Lung (tissue), 12 donors: ENCODE data around the gene ARL5A. TPM values are rescaled to one million over a fixed set of nuclear protein-coding genes. Genes with fewer than 3 reads are reported as not detected.

Experiments
- ATAC-seq: fragments of 200-7000 bp; cut with Tn5 transposase; one replicate; pipeline ENCODE4 v1.9.1; 2020; ENCODE audit warnings: moderate number of reproducible peaks; ENCODE audit not compliant: insufficient read depth, low FRiP score
- DNase-seq, 3 donors: peaks; one replicate each; pipeline ENCODE4 v3.0.0-alpha.2; 2013 to 2017
- H3K27ac ChIP-seq, 2 donors: one replicate each; pipeline ENCODE4 v1.5.1; 2013; ENCODE audit warnings: mild to moderate bottlenecking in 2 of 2, moderate library complexity in 2 of 2, control low read depth in 1 of 2, inconsistent platforms in 1 of 2, low read depth in 1 of 2, low read length in 1 of 2
- H3K27me3 ChIP-seq, 3 donors: one replicate each; pipeline ENCODE4 v1.5.1; 2013; ENCODE audit warnings: low read length in 2 of 3; ENCODE audit not compliant: control insufficient read depth in 3 of 3, insufficient read depth in 3 of 3
- H3K36me3 ChIP-seq, 4 donors: one replicate each; pipeline ENCODE4 v1.5.1; 2013; ENCODE audit warnings: low read length in 4 of 4, mild to moderate bottlenecking in 1 of 4, moderate library complexity in 1 of 4; ENCODE audit not compliant: control insufficient read depth in 4 of 4, insufficient read depth in 4 of 4
- H3K4me1 ChIP-seq, 5 donors: one replicate each; pipeline ENCODE4 v1.5.1; 2013; ENCODE audit warnings: low read length in 5 of 5, mild to moderate bottlenecking in 2 of 5, moderate library complexity in 1 of 5; ENCODE audit not compliant: control insufficient read depth in 5 of 5, insufficient read depth in 5 of 5
- H3K4me3 ChIP-seq: one replicate; pipeline ENCODE4 v1.5.1; 2013; ENCODE audit warnings: mild to moderate bottlenecking, control low read depth, moderate library complexity
- H3K9ac ChIP-seq, 2 donors: one replicate each; pipeline ENCODE4 v1.5.1; 2013; ENCODE audit warnings: low read length in 2 of 2, control low read depth in 1 of 2; ENCODE audit not compliant: insufficient read depth in 1 of 2
- H3K9me3 ChIP-seq, 4 donors: one replicate each; pipeline ENCODE4 v1.5.1; 2013; ENCODE audit warnings: low read length in 3 of 4, mild to moderate bottlenecking in 1 of 4, moderate library complexity in 1 of 4; ENCODE audit not compliant: control insufficient read depth in 4 of 4, insufficient read depth in 3 of 4
- WGBS, 2 donors: extraction: QIAGEN DNeasy Blood & Tissue Kit; methylation state at CpG; one replicate each; pipeline ENCODE4 v1.1.7; 2013; 5-methylcytosine and 5-hydroxymethylcytosine counted together
- polyA plus RNA-seq, 2 donors: library from polyadenylated mRNA; stranded (reverse); fragments of 200-250 nt; gene quantifications; one replicate each; pipeline ENCODE4 v1.2.1, GENCODE V29; 2013
- total RNA-seq, 2 donors: library from RNA; depleted of rRNA in 1 of 2; stranded (reverse); fragments of >200 nt in 1 of 2; gene quantifications; one replicate each; pipeline ENCODE4 v1.2.1, GENCODE V29; 2014 to 2021
- TF ChIP-seq, protein P1 (sequence below): IDR thresholded peaks from 2 replicates; pipeline ENCODE4 v1.5.1; 2012; ENCODE audit warnings: mild to moderate bottlenecking; ENCODE audit errors: control extremely low read depth, extremely low read depth
- donor health status: control.
- donor health status: control.
- donor health status: Bipolar disorder and iron deficiency.
- donor health status: healthy.
- donor health status: DM: yes; HTN: yes; CAD: no.

ARL5A gene
- total and polyA plus RNA-seq, 4 donors, result 11.3 to 107 (median 34.0) TPM

DNA sequence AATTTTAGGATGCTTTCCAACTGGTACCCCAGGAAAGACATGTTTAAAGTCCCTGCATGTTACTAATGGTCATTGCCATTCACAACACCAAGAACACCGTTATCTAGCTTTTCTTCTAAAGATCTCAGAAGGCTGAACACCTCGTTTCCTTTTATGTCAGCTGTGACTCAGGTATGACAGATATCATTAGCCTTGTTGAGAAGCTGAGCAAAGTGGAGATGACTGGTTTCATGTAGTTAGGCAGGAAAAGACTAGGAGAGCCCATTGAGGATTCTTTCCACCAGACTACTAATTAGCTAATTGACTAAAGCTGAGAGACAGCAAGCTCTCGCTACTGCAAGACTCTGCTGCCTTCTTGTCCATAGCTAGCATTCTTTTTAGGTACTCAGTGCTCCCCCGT, 32.0 kb upstream of the ARL5A start:
- WGBS, 2 donors, result 91 to 95% methylated on average over 4 of the region's 4 CpGs
- TF ChIP-seq, protein P1, sequence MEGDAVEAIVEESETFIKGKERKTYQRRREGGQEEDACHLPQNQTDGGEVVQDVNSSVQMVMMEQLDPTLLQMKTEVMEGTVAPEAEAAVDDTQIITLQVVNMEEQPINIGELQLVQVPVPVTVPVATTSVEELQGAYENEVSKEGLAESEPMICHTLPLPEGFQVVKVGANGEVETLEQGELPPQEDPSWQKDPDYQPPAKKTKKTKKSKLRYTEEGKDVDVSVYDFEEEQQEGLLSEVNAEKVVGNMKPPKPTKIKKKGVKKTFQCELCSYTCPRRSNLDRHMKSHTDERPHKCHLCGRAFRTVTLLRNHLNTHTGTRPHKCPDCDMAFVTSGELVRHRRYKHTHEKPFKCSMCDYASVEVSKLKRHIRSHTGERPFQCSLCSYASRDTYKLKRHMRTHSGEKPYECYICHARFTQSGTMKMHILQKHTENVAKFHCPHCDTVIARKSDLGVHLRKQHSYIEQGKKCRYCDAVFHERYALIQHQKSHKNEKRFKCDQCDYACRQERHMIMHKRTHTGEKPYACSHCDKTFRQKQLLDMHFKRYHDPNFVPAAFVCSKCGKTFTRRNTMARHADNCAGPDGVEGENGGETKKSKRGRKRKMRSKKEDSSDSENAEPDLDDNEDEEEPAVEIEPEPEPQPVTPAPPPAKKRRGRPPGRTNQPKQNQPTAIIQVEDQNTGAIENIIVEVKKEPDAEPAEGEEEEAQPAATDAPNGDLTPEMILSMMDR, result no peak
- Histone ChIP-seq H3K36me3 (no peaks in the 10 kb centered on the region), H3K4me1 (no peaks in the 10 kb centered on the region), H3K4me3 (no peak overlapping the region), H3K27me3 (no peaks in the 10 kb centered on the region), H3K9ac (no peak overlapping the region), H3K9me3 (peaks cover 0 to 2% (median 0%) of the 10 kb centered on the region in 4 donors), H3K27ac (no peak overlapping the region)
- DNase-seq (no peak), ATAC-seq (no peak)

DNA sequence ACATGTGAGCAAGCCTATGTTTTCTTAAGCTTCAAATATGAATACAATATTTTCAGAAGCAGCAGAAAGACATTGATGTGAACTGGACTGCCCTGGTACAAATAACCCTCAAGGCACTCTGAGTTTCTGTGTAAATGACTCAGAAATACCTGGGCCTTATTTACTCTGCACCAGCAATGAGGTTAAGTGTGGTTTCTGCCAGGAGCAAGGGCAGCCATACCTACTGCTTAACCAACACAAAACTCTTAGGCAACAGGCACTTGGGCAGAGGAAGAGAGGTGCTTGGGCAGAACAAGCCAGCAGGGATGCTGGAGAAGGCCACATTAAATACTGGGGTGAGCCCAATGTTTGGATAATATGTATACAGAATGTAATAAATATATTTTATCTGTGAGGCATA, 29.4 kb upstream of the ARL5A start:
- no peak overlapping the region for H3K9ac ChIP-seq
- peaks cover 0 to 5% (median 0%) of the 10 kb centered on the region in 5 donors for H3K4me1 ChIP-seq
- H3K4me3 ChIP-seq, result no peak overlapping the region
- peaks cover 0 to 1% (median 0%) of the 10 kb centered on the region in 4 donors for H3K9me3 ChIP-seq
- DNase-seq (peak in 1 of 3 donors; percentile 33), ATAC-seq (peak; percentile 83)
- no peaks in the 10 kb centered on the region for H3K36me3 ChIP-seq
- H3K27me3 ChIP-seq, result no peaks in the 10 kb centered on the region
- H3K27ac ChIP-seq, result no peak overlapping the region
- TF ChIP-seq, protein P1, result no peak

DNA sequence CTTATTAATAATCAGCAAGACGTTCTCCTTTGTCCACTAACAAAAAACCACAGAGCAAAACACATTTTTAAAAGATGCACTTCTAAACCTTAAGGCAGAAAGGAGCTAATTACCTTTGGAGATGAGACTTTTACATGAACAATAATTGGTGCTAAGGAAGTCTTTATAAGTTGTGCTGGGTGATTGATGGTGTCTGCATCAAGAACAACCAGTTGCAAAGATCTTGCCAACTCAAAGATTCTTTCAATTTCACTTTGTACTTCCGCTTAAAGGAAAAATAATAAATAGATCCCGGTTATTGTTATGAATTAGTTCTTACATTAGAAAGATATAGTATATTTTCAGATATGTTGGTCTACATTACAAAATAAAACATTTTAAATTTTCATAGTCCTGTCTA, 26.9 kb upstream of the ARL5A start:
- no peak overlapping the region for H3K9ac ChIP-seq
- DNase-seq (no peak), ATAC-seq (no peak)
- H3K9me3 ChIP-seq, result no peaks in the 10 kb centered on the region
- H3K27ac ChIP-seq, result no peak overlapping the region
- no peak overlapping the region for H3K4me3 ChIP-seq
- H3K36me3 ChIP-seq, result no peaks in the 10 kb centered on the region
- H3K27me3 ChIP-seq, result no peaks in the 10 kb centered on the region
- TF ChIP-seq, protein P1, result no peak
- WGBS, 2 donors, result 76 to 87% methylated on average over 3 of the region's 3 CpGs
- H3K4me1 ChIP-seq, result peaks cover 0 to 6% (median 0%) of the 10 kb centered on the region in 5 donors

DNA sequence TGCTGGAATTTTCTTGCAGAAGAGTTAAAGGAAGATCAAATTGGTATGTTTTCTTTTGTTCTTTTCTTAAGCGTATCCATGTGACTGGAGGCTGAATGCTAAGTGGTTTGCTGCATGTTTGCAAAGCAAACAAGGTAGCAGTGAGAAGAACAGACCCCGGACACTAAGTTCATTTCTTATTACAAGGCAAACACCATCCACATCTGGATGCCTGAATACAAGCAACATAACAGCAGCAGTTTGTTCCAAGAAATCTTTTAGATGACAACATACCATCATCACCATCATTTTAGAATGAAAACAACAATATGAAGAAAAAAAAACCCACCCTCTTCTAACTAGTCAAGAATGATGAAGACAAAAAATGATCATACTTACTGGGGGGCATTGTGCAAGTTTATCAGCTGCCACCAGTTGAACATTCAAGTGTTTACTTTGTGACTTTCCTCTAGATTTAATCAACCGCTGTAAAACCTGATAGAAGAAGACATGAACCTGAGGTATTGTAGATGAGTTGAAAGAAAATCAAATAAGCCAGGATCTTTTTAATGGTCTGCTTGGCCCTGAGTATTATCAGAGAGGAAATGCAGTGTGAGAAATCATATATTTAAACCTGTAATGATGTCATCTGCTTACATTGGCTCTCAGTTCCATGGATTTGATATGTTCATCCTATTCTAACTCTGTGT, 25.0 kb upstream of the ARL5A start:
- Histone ChIP-seq H3K9me3 (no peaks in the 10 kb centered on the region), H3K4me3 (no peak overlapping the region), H3K4me1 (peaks cover 0 to 6% (median 2%) of the 10 kb centered on the region in 5 donors), H3K36me3 (no peaks in the 10 kb centered on the region), H3K27ac (no peak overlapping the region), H3K27me3 (no peaks in the 10 kb centered on the region), H3K9ac (no peak overlapping the region)
- DNase-seq (no peak), ATAC-seq (no peak)
- WGBS, 2 donors, result 67 to 87% methylated on average over 3 of the region's 3 CpGs
- TF ChIP-seq, protein P1, result no peak
